Ishikawa (cell line): ENCODE measurements around the gene ADCY10.

Source experiments
- CEBPB ChIP-seq: IDR thresholded peaks from 2 replicates; pipeline ENCODE4 v1.6.1; 2012
- CREB1 ChIP-seq: IDR thresholded peaks from 2 replicates; pipeline ENCODE4 v1.6.1; 2012; ENCODE audit warnings: low read depth
- EGR1 ChIP-seq: IDR thresholded peaks from 2 replicates; pipeline ENCODE4 v1.6.1; 2012
- EP300 ChIP-seq: IDR thresholded peaks from 2 replicates; pipeline ENCODE4 v1.6.1; 2012; ENCODE audit warnings: borderline replicate concordance
- FOXM1 ChIP-seq: IDR thresholded peaks from 2 replicates; pipeline ENCODE4 v1.6.1; 2012; ENCODE audit warnings: low read depth, borderline replicate concordance
- MAX ChIP-seq: IDR thresholded peaks from 2 replicates; pipeline ENCODE4 v1.6.1; 2012
- NFIC ChIP-seq: IDR thresholded peaks from 2 replicates; pipeline ENCODE4 v1.6.1; 2012
- RAD21 ChIP-seq: IDR thresholded peaks from 2 replicates; pipeline ENCODE4 v1.6.1; 2012; ENCODE audit warnings: low read depth
- REST ChIP-seq: IDR thresholded peaks from 2 replicates; pipeline ENCODE4 v1.6.1; 2012; ENCODE audit warnings: low read depth, mild to moderate bottlenecking
- TAF1 ChIP-seq: IDR thresholded peaks from 2 replicates; pipeline ENCODE4 v1.6.1; 2012; ENCODE audit warnings: low read depth, mild to moderate bottlenecking
- TCF12 ChIP-seq: IDR thresholded peaks from 2 replicates; pipeline ENCODE4 v1.6.1; 2012; ENCODE audit warnings: low read depth
- TEAD4 ChIP-seq: IDR thresholded peaks from 2 replicates; pipeline ENCODE4 v1.6.1; 2012
- YY1 ChIP-seq: IDR thresholded peaks from 2 replicates; pipeline ENCODE4 v1.6.1; 2012; ENCODE audit warnings: low read depth
- ZBTB7A ChIP-seq: IDR thresholded peaks from 2 replicates; pipeline ENCODE4 v1.6.1; 2012; ENCODE audit warnings: low read depth
- TF ChIP-seq, protein P1 (sequence below): IDR thresholded peaks from 2 replicates; pipeline ENCODE4 v1.6.1; 2012

ADCY10 gene

GRCh38 chr1:167800251-167800650, 113.7 kb downstream of the ADCY10 start:
- TF ChIP-seq TCF12 = no peak

DNA sequence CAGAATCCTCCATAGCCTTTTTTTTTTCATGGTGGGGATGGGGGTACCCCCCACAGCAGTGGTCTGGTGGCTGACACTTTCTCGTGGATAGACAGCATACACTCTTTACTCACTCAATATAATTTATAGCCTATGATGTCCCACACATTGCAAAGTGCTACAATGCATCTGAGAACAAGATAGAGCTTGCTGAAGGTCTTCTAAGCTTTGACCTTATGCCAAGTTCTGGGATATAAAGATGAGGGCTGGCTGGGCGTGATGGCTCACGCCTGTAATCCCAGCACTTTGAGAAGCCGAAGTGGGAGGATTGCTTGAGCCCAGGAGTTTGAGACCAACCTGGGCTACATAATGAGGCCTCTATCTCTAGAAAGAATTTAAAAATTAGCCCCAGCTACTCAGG, 114.2 kb downstream of the ADCY10 start:
- TF ChIP-seq MAX (no peak), NFIC (no peak), EGR1 (no peak), REST (no peak), RAD21 (no peak), YY1 (no peak), CREB1 (no peak), TEAD4 (no peak), ZBTB7A (no peak), EP300 (no peak), TAF1 (no peak), TCF12 (no peak)
- TF ChIP-seq, protein P1, sequence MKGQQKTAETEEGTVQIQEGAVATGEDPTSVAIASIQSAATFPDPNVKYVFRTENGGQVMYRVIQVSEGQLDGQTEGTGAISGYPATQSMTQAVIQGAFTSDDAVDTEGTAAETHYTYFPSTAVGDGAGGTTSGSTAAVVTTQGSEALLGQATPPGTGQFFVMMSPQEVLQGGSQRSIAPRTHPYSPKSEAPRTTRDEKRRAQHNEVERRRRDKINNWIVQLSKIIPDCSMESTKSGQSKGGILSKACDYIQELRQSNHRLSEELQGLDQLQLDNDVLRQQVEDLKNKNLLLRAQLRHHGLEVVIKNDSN = no peak

DNA sequence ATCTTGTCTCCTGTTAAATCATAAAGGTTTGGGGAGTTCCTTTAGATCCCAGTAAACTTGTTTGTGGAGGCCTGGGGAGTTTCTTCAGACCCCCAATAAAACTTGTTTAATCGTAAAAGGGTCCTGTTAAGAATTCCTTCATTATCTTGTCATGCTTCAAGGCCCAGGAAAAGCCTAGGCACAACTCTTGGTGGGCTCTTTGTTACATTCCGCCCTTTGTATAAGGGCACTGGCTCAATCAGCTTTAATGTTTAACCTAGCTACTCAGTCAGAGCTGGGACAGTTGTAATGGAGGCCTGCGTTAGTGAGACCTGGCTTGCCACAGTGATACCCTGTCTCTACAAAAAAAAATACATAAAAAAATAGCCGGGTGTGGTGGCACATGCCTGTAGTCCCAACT, 115.0 kb downstream of the ADCY10 start:
- TF ChIP-seq TAF1 = no peak
- TF ChIP-seq NFIC = no peak
- no peak for TF ChIP-seq FOXM1
- TF ChIP-seq CREB1 = no peak
- no peak for TF ChIP-seq YY1
- TF ChIP-seq CEBPB = no peak

GRCh38 chr1:167797015-167797414, 116.9 kb downstream of the ADCY10 start:
- TF ChIP-seq EGR1 (no peak), TAF1 (no peak), REST (no peak), TCF12 (no peak), CREB1 (no peak), ZBTB7A (no peak), RAD21 (no peak), EP300 (no peak), MAX (no peak)
- TF ChIP-seq, protein P1 = no peak

DNA sequence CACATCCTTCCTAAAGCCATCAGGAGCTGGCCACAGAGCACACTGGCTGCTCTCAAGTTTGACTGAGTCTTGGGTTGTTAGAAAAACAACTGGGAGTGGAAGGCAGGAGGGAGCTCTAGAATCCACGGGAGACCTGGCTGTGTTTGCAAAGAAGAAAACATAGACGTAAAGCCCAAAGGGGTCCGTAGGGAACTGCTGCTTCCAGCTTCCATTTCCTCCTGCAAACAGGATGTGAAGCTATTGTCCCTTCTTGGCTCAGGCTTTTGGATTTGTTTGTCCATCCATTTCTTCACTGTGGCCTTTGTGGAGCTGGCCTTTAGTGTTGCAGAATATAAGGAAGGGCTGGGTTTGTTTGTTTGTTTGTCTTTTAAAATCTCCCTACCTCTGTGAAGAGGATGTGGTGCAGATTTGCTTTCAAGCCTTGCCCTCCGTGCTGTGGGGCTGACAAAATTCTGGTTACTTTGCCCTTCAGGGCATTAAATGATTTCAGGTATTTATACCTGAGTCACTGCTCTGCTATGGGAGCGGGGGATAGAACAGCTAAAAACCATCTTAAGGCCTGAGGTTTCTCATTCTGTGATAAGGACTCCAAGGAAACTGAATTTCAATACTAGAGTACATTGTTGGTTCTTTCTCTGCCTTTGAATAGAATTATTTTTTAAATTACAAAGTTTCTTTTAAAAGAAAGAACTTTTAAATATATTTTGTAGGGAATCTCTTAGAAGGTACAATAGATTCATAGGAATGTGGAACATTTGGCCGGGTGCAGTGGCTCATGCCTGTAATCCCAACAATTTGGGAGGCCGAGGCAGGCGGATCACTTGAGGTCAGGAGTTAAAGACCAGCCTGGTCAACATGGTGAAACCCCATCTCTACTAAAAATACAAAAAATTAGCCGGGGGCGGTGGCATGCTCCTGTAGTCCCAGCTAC, 117.9 kb downstream of the ADCY10 start:
- TF ChIP-seq ZBTB7A = no peak
- no peak for TF ChIP-seq MAX
- no peak for TF ChIP-seq CEBPB
- no peak for TF ChIP-seq TEAD4
- TF ChIP-seq EP300 = no peak
- no peak for TF ChIP-seq YY1
- no peak for TF ChIP-seq TCF12
- no peak for TF ChIP-seq TAF1
- TF ChIP-seq CREB1 = no peak
- TF ChIP-seq EGR1 = no peak
- TF ChIP-seq RAD21 = no peak
- TF ChIP-seq REST = no peak
- no peak for TF ChIP-seq NFIC
- no peak for TF ChIP-seq FOXM1
- TF ChIP-seq, protein P1 = no peak
